Measurements from ENCODE around the gene ATF4. TPM values are rescaled to one million over a fixed set of nuclear protein-coding genes. Genes with fewer than 3 reads are reported as not detected.

The ATF4 gene, protein sequence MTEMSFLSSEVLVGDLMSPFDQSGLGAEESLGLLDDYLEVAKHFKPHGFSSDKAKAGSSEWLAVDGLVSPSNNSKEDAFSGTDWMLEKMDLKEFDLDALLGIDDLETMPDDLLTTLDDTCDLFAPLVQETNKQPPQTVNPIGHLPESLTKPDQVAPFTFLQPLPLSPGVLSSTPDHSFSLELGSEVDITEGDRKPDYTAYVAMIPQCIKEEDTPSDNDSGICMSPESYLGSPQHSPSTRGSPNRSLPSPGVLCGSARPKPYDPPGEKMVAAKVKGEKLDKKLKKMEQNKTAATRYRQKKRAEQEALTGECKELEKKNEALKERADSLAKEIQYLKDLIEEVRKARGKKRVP
- 441 TPM for polyA plus RNA-seq (2013, experiment 1 of 2)
- polyA plus RNA-seq (2013, experiment 2 of 2), result 444 TPM

DNA sequence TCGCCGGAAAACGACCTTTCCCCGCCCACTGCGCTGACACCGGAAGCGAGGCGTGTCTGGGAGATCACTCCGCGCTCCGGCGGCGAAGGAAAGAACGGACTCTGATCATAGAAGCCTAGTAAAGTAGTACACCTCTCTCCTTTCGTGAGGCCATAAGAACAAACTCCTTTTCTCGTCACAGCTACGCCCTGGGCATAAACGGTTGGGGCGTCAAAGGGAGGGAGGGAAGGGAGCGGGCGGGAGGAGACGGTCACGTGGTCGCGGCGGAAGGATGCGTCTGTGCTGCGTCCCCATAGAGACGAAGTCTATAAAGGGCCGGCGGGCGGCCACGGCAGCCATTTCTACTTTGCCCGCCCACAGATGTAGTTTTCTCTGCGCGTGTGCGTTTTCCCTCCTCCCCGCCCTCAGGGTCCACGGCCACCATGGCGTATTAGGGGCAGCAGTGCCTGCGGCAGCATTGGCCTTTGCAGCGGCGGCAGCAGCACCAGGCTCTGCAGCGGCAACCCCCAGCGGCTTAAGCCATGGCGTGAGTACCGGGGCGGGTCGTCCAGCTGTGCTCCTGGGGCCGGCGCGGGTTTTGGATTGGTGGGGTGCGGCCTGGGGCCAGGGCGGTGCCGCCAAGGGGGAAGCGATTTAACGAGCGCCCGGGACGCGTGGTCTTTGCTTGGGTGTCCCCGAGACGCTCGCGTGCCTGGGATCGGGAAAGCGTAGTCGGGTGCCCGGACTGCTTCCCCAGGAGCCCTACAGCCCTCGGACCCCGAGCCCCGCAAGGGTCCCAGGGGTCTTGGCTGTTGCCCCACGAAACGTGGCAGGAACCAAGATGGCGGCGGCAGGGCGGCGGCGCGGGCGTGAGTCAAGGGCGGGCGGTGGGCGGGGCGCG lies at the start of gene ATF4:
Gene ATF4 (plus strand): TSS at position 337 of the 880 bp plus-strand sequence. CDS start 884 bp downstream, outside the sequence.
- Histone ChIP-seq H3K27ac (ENCODE audit: low read depth, low read length, severe bottlenecking) (peak within 1 kb of the TSS; percentile 99), H3K9me3 (ENCODE audit: control insufficient read depth, low read length) (no peaks in the 10 kb centered on the region), H3K4me3 (ENCODE audit: extremely low read depth, insufficient read depth, low read length, poor library complexity, severe bottlenecking) (peak within 1 kb of the TSS; percentile 100), H3K36me3 (ENCODE audit: control insufficient read depth, insufficient read depth, low read length) (peaks cover 67% of the 10 kb centered on the region), H3K4me1 (ENCODE audit: control insufficient read depth, insufficient read depth, low read length, poor library complexity, severe bottlenecking) (peaks cover 14% of the 10 kb centered on the region)
- WGBS, 2 experiments (ENCODE audit: insufficient coverage in 2 of 2), result 0% methylated on average over 60 to 79 of the region's 86 CpGs

- peaks cover 2% of the 10 kb centered on the region for H3K36me3 ChIP-seq (ENCODE audit: control insufficient read depth, insufficient read depth, low read length)
- no peak overlapping the region for H3K4me3 ChIP-seq (ENCODE audit: extremely low read depth, insufficient read depth, low read length, poor library complexity, severe bottlenecking)
- H3K9me3 ChIP-seq (ENCODE audit: control insufficient read depth, low read length), result no peaks in the 10 kb centered on the region
- H3K4me1 ChIP-seq (ENCODE audit: control insufficient read depth, insufficient read depth, low read length, poor library complexity, severe bottlenecking), result peaks cover 77% of the 10 kb centered on the region
- 30 to 33% methylated on average over 6 to 10 of the region's 13 CpGs for WGBS, 2 experiments (ENCODE audit: insufficient coverage in 2 of 2)
- peak overlapping the region; percentile 78 for H3K27ac ChIP-seq (ENCODE audit: low read depth, low read length, severe bottlenecking)
Measured at GRCh38 chr22:39471381-39472141, 48.8 kb upstream of the ATF4 start.

- no peaks in the 10 kb centered on the region for H3K9me3 ChIP-seq (ENCODE audit: control insufficient read depth, low read length)
- peak overlapping the region; percentile 78 for H3K27ac ChIP-seq (ENCODE audit: low read depth, low read length, severe bottlenecking)
- peaks cover 81% of the 10 kb centered on the region for H3K4me1 ChIP-seq (ENCODE audit: control insufficient read depth, insufficient read depth, low read length, poor library complexity, severe bottlenecking)
- 71 to 77% methylated on average over 18 to 19 of the region's 19 CpGs for WGBS, 2 experiments (ENCODE audit: insufficient coverage in 2 of 2)
- no peak overlapping the region for H3K4me3 ChIP-seq (ENCODE audit: extremely low read depth, insufficient read depth, low read length, poor library complexity, severe bottlenecking)
- peaks cover 15% of the 10 kb centered on the region for H3K36me3 ChIP-seq (ENCODE audit: control insufficient read depth, insufficient read depth, low read length)
Measured at GRCh38 chr22:39472570-39473556, 47.5 kb upstream of the ATF4 start.

DNA sequence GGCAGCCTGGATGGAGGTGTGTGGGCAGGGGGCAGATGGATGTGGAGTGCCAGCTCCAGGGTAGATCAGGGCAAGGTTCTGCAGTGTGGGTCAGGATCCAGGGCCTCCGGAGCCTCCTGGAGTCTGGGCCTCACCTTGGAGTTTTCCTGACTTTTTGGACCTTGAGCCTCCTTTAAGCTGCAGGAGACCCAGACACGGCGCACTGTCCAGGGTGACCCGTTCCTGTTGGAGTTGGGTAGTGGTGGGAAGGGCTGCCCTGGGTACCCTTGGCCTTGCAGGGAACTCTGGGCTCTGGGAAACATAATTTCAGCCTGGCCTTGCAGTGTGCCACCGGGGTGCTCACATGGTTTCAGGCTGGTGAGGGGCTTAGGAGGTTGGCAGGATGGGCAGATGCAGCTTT lies 46.5 kb upstream of the ATF4 start:
- H3K27ac ChIP-seq (ENCODE audit: low read depth, low read length, severe bottlenecking), result peak overlapping the region; percentile 87
- 92 to 97% methylated on average over 3 to 5 of the region's 5 CpGs for WGBS, 2 experiments (ENCODE audit: insufficient coverage in 2 of 2)
- H3K4me1 ChIP-seq (ENCODE audit: control insufficient read depth, insufficient read depth, low read length, poor library complexity, severe bottlenecking), result peaks cover 79% of the 10 kb centered on the region

DNA sequence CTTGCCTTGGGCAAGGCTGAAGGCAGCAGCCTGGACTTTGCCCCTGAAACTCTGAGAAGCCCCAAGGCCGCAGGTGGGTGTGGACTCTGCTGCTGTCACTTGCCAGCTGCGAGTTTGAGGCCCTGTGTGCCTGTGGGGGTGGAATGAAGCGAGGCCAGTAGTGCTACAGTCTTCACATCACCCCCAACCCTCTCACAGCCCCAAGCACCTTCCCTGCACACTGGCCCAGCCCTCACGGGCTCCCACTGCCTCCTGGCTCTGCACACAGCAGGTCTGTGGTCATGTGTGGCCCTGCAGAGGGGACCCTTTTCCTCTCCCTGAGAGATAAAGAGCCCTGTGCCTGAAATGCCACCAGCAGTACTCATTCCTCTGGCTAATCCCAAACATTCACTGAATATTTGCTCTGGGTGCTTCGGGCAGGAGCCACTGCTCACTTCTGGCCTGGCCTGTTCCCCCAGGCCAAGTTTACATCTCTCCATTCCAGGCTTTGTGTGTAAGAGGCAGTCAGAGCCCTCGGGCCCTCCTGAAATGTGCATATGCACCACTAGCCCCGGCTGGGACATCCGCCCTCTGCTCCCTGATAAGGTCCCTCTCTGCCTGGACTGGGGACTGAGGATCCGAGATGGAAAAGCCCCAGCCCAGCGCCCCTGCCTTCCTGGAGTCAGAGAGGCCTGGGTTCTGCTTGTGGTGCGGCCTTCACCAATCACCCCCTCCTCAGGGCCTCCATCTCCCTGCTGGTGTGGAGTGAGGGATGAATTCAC lies 45.8 kb upstream of the ATF4 start:
- Histone ChIP-seq H3K36me3 (ENCODE audit: control insufficient read depth, insufficient read depth, low read length) (peaks cover 17% of the 10 kb centered on the region), H3K9me3 (ENCODE audit: control insufficient read depth, low read length) (no peaks in the 10 kb centered on the region), H3K4me3 (ENCODE audit: extremely low read depth, insufficient read depth, low read length, poor library complexity, severe bottlenecking) (no peak overlapping the region), H3K4me1 (ENCODE audit: control insufficient read depth, insufficient read depth, low read length, poor library complexity, severe bottlenecking) (peaks cover 74% of the 10 kb centered on the region), H3K27ac (ENCODE audit: low read depth, low read length, severe bottlenecking) (peak overlapping the region; percentile 87)
- 31 to 40% methylated on average over 6 to 9 of the region's 11 CpGs for WGBS, 2 experiments (ENCODE audit: insufficient coverage in 2 of 2)

More for the DNA sequence above, 46.5 kb upstream of the ATF4 start:
- H3K4me3 ChIP-seq (ENCODE audit: extremely low read depth, insufficient read depth, low read length, poor library complexity, severe bottlenecking), result no peak overlapping the region
- no peaks in the 10 kb centered on the region for H3K9me3 ChIP-seq (ENCODE audit: control insufficient read depth, low read length)
- peaks cover 17% of the 10 kb centered on the region for H3K36me3 ChIP-seq (ENCODE audit: control insufficient read depth, insufficient read depth, low read length)

GRCh38 chr22:39475337-39475736 lies 45.0 kb upstream of the ATF4 start:
- Histone ChIP-seq H3K4me3 (ENCODE audit: extremely low read depth, insufficient read depth, low read length, poor library complexity, severe bottlenecking) (no peak overlapping the region), H3K36me3 (ENCODE audit: control insufficient read depth, insufficient read depth, low read length) (peaks cover 17% of the 10 kb centered on the region), H3K4me1 (ENCODE audit: control insufficient read depth, insufficient read depth, low read length, poor library complexity, severe bottlenecking) (peaks cover 66% of the 10 kb centered on the region), H3K9me3 (ENCODE audit: control insufficient read depth, low read length) (no peaks in the 10 kb centered on the region), H3K27ac (ENCODE audit: low read depth, low read length, severe bottlenecking) (peak overlapping the region; percentile 87)
- WGBS, 2 experiments (ENCODE audit: insufficient coverage in 2 of 2), result 69 to 85% methylated on average over 7 to 8 of the region's 9 CpGs

GRCh38 chr22:39475902-39476301 lies 44.5 kb upstream of the ATF4 start:
- no peaks in the 10 kb centered on the region for H3K9me3 ChIP-seq (ENCODE audit: control insufficient read depth, low read length)
- H3K4me3 ChIP-seq (ENCODE audit: extremely low read depth, insufficient read depth, low read length, poor library complexity, severe bottlenecking), result no peak overlapping the region
- WGBS, 2 experiments (ENCODE audit: insufficient coverage in 2 of 2), result 50 to 90% methylated on average over 1 to 2 of the region's 3 CpGs
- peaks cover 60% of the 10 kb centered on the region for H3K4me1 ChIP-seq (ENCODE audit: control insufficient read depth, insufficient read depth, low read length, poor library complexity, severe bottlenecking)
- H3K27ac ChIP-seq (ENCODE audit: low read depth, low read length, severe bottlenecking), result no peak overlapping the region
- peaks cover 17% of the 10 kb centered on the region for H3K36me3 ChIP-seq (ENCODE audit: control insufficient read depth, insufficient read depth, low read length)

GRCh38 chr22:39476664-39477063 lies 43.7 kb upstream of the ATF4 start:
- H3K36me3 ChIP-seq (ENCODE audit: control insufficient read depth, insufficient read depth, low read length), result peaks cover 17% of the 10 kb centered on the region
- peaks cover 53% of the 10 kb centered on the region for H3K4me1 ChIP-seq (ENCODE audit: control insufficient read depth, insufficient read depth, low read length, poor library complexity, severe bottlenecking)
- WGBS, 2 experiments (ENCODE audit: insufficient coverage in 2 of 2), result 90 to 91% methylated on average over 13 of the region's 13 CpGs
- H3K4me3 ChIP-seq (ENCODE audit: extremely low read depth, insufficient read depth, low read length, poor library complexity, severe bottlenecking), result no peak overlapping the region
- H3K27ac ChIP-seq (ENCODE audit: low read depth, low read length, severe bottlenecking), result no peak overlapping the region
- no peaks in the 10 kb centered on the region for H3K9me3 ChIP-seq (ENCODE audit: control insufficient read depth, low read length)

DNA sequence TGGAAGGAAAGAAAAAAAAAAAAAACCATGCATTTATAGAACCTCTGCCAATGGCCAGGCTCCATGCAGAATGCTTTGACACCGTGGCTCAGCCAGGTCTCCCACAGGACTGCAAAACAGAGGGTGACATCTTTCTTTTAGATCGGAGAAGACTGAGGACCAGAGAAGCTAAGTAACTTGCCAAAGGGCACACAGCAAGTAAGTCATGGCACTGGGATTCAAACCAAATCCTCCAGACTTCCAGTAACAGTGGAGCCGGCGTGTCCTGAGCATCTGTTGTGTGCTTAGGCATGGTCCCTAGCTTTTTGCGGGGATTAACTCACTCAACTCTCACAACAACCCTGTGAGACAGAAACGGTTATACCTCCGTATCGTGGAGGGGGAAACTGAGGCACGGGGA lies 42.8 kb upstream of the ATF4 start:
- 90 to 91% methylated on average over 9 of the region's 9 CpGs for WGBS, 2 experiments (ENCODE audit: insufficient coverage in 2 of 2)
- H3K4me1 ChIP-seq (ENCODE audit: control insufficient read depth, insufficient read depth, low read length, poor library complexity, severe bottlenecking), result peaks cover 44% of the 10 kb centered on the region

More for the DNA sequence above, 42.8 kb upstream of the ATF4 start:
- Histone ChIP-seq H3K27ac (ENCODE audit: low read depth, low read length, severe bottlenecking) (no peak overlapping the region), H3K36me3 (ENCODE audit: control insufficient read depth, insufficient read depth, low read length) (peaks cover 17% of the 10 kb centered on the region), H3K9me3 (ENCODE audit: control insufficient read depth, low read length) (no peaks in the 10 kb centered on the region), H3K4me3 (ENCODE audit: extremely low read depth, insufficient read depth, low read length, poor library complexity, severe bottlenecking) (no peak overlapping the region)

All from mesodermal cell (in vitro differentiated cells).